H1 (cell line): ENCODE results near the gene MASP1.

ENCODE experiments used
- PHF8 ChIP-seq: fragments of 200-600 bp; sonication (generic); conservative IDR thresholded peaks from 2 replicates; pipeline ENCODE4 v1.7.1; 2012; ENCODE audit warnings: low read depth, mild to moderate bottlenecking, inconsistent platforms, low read length, moderate library complexity
- POLR2A ChIP-seq, 2 experiments: IDR thresholded peaks; 1 replicate in 1 of 2; 2 replicates in 1 of 2; pipeline ENCODE4 v1.6.1; 2011; ENCODE audit warnings: low read depth in 2 of 2, low read length in 2 of 2, mild to moderate bottlenecking in 2 of 2; ENCODE audit errors: control extremely low read depth in 1 of 2
- POLR2AphosphoS5 ChIP-seq: IDR thresholded peaks from 2 replicates; pipeline ENCODE4 v1.6.1; 2011; ENCODE audit warnings: low read depth, low read length
- USF2 ChIP-seq: IDR thresholded peaks from 2 replicates; pipeline ENCODE4 v1.6.1; 2011; ENCODE audit warnings: low read length, improper control_type of control experiment

DNA sequence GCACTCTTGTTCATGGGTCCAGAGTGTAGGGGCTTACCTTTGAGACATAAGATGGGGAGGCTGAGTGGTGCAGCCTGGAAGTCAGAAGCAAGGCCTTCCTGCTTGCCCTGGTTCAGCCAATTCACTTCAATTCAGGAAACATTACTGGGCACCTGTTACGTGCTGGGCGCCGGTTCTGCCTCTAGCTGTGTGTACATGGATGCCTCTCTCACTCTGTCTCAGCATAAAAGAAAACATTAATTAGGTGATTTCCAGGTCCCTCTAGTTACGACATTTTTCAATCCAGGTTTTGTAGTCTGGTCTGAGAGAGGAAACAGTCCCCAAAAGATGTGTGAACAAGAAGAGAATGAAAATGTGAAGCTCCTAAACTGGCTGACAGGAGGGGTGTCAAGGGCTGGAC lies 93.0 kb downstream of the MASP1 start:
- TF ChIP-seq POLR2AphosphoS5 (no peak), USF2 (no peak), PHF8 (no peak), POLR2A (IDR thresholded peaks at IDR 0.05; ENCODE audit: control extremely low read depth in 1 of 2, low read depth in 2 of 2, low read length in 2 of 2) (no peak)
